HG03565 (cell line): ENCODE results near the gene FASTK.

Experiments
- ATAC-seq: cut with Tn5 transposase; IDR thresholded peaks from one replicate; pipeline ENCODE4 v1.9.1; 2021; ENCODE audit warnings: mild to moderate bottlenecking, moderate library complexity; ENCODE audit not compliant: unreplicated experiment

FASTK gene

GRCh38 chr7:151118108-151119054, 37.8 kb upstream of the FASTK start:
- no peak for ATAC-seq

GRCh38 chr7:151117565-151117964, 37.0 kb upstream of the FASTK start:
- ATAC-seq, result no peak

DNA sequence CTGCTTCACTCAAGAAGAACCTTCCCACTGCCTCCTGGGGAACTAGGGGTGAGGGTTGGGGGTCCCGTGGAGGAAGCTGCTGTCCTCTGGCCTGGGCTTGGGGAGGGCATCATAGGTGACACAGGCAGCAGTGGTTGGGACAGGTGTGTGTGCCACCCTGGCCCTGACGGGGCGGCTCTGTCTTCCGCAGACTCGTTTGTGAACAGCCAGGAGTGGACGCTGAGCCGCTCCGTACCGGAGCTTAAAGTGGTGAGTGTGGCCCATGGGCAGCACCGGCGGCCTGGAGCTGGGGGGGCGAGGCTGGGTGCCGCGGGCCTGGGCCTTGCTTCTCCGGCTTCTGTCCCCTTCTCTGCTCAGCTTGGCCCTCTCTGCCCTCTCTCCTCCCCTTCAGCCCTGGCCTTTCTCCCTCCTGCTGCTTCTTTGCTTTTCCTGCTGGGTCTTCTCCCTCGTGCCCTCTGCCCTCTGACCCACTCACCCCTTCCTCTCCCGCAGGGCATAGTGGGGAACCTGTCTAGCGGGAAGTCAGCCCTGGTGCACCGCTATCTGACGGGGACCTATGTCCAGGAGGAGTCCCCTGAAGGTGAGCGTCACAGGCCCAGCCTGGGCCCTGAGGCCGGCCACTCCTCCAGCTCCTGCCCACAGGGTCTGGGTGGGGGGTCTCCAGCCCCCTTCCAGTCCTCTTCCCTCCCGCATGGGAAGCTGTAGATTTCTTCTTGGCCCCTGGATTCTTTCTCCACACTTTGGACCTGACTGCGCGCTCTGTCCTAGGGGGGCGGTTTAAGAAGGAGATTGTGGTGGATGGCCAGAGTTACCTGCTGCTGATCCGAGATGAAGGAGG, 36.2 kb upstream of the FASTK start:
- ATAC-seq, result no peak

DNA sequence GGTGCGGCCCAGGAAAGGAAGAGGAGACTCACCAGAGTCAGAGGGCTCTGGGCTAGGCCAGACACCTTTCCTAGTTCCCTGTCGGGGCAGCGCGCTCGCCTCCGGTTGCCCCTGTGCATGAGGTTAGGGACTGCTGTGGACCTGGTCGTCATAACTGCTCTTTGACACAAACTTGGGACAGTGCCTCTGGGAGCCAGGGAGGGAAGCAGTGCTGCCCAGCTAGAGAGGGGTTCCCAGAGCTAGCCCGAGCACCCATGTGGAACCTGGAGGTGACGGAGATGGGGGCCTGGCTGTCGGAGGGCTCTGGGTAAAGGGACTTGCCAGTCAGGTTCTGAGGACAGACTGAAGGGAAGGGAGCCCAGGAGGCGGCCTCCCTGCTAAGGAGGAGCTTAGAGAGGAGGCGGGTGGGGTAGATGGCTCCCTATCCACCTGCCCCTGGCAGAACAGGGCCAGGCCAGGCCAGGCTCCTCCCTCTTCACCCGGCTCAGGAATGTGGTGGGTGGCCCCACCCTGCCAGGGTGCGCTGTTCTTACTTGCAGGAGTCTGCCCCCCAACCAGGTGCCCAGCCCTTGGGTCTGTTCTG, 35.3 kb upstream of the FASTK start:
- no peak for ATAC-seq

GRCh38 chr7:151115121-151115835, 34.7 kb upstream of the FASTK start:
- no peak for ATAC-seq

DNA sequence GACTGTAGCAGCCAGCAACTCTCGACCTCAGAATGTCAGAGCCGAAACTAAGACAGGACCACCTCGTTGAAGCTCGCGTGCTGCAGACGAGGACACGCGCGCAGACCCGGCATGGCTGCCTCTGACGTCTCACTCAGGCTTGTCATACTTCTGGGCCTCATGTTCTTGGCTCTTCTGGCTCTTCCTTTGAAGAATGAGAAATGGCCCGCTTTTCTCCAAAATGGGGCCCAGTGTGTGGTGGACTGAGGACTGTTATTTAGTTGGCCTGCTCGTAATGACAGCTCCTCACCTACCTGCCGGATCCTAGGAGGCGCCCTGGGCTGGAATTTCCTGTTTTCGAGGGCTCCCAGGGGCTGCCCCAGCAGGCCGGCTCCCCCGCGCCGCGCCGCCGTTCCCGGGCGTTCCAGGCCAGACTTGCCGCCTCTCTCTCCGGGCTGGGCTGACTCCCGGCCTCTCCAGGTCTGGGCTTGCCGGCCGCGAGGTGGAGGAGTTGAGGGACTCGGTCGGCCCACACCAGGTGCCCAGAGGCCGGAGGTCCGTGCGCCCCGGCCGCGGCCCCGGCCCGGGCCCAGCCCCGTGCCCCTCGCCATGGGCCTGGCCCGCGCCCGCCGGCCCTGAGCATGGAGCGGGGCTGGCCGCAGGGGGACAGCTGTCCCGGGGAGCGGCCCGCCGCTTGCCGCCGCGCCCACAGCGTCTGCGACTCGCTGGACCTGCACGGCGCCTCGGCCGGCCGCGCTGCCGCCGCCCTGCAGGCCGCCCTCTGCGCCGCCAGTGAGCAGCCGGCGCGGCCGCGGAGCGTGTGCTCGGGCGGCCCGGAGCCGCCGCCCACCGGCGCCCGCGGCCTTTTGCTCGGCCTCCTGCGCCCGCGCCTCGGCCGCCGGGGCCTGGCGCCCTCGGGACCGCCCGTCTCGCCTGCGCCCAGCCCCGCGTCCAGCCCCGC, 33.8 kb upstream of the FASTK start:
- no peak for ATAC-seq

GRCh38 chr7:151113344-151114150, 32.9 kb upstream of the FASTK start:
- ATAC-seq, result no peak

DNA sequence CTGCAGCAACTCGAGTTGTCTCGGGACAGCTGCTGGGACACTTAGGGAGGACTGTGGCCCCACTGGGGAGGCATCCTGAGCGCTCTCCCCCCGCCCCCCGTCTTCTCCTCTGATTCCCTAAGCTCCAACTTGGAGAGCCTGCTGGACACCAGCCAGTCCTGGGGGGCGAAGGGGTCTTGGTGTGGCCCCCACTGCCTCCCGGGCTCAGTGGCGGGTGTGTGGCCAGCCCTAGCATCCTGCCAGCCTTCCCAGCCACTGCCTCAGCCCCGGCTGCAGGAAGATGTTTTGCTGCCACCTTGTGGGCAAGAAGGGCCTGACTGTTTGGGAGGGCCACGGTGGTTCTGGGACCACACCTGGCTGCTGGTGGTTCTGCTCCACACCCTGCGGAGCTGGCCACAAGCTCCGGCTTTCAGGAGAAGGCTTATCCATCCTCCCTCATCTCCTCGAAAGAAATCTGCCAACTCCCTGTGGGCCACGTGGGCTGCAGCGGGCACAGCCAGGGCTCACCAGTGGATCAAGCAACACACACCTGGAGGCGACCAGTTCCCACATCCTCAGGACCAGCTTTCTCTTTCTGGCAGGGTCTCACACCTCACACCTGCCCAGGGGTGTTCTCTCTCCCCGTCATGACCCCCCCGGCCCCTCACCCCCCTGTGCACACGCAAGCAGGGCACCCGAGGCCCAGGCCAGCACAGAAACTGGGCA, 30.5 kb upstream of the FASTK start:
- peak; percentile 66 for ATAC-seq

GRCh38 chr7:151110236-151110940, 29.8 kb upstream of the FASTK start:
- no peak for ATAC-seq

DNA sequence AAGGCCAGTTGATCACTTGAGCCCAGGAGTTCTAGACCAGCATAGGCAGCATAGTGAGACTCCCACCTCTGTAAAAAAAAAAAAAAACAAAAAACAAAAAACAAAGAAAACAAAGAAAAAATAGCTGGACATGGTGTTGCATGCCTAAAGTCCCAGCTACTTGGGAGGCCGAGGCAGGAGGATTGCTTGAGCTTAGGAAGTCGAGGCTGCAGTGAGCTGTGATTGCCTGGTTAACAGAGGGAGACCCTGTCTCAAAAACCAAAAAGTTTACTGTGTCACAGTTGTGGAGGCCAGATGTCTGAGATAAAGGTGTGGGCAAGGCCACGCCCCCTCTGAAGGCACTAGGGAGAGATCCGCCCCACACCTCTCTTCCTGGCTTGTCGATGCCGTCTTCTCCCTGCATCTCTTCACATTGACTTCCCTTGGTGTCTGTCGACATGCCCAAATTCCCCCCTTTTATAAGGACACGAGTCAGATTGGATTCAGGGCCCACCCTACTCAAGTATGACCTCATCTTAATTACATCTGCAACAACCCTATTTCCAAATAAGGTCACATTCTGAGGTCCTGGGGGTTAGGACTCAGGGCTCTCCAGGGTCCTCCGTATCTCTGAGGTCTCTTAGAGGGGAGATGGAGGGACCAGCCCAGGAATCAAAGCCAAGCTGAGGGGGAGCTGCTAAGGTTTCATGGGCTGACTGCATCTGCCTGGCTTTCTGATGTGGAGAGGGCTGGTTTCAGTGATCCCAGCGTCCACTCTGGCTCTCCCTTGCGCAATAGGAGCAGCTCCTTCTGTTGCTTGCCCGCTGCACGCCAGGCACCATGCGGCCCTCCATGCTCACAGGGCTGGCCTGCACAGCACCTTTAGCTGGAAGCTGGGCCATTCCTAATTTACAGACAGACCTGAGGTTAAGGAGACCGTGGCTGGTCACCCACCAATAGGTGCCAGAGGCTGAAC, 28.8 kb upstream of the FASTK start:
- no peak for ATAC-seq

- no peak for ATAC-seq
These were observed 27.3 kb upstream of the FASTK start for GRCh38 chr7:151107882-151108281.

- ATAC-seq, result no peak
These were observed 24.0 kb upstream of the FASTK start for GRCh38 chr7:151104411-151105235.

GRCh38 chr7:151103973-151104372, 23.4 kb upstream of the FASTK start:
- no peak for ATAC-seq

DNA sequence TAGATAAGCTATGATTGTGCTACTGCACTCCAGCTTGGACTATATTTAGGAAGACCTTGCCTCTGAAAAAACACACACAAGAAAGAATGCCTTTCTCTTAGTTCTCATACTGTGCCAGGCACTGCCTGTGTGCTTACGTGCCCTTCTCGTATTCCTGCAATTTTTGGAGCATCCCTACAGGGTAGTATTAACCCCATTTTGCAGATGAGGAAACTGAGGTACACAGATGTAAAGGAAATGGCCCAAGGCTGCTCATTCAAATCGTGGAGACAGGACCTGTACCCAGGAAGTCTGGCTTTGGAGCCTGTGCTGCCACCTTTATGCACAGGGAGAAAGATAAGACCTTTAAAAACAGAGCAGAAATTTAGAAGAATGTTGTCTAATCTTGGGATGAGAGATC, 22.4 kb upstream of the FASTK start:
- ATAC-seq, result no peak

- ATAC-seq, result no peak
These were observed 21.2 kb upstream of the FASTK start for GRCh38 chr7:151101621-151102396.
